ENCODE measurements around the gene RBFOX2.
A peak's percentile ranks its signal among the peaks of the same experiment; 100 is the strongest.
"Not testable (repeated sequence)": the region's sequence is repeated elsewhere in the genome, so short reads cannot be mapped to it uniquely, and the experiment has no call there.

RBFOX2 gene

GRCh38 chr22:36032611-36033010 is 4.0 kb upstream of the RBFOX2 start:
- no peak overlapping the region for H3K4me3 ChIP-seq (ENCODE audit: low read length)
- H3K27me3 ChIP-seq (ENCODE audit: control insufficient read depth, insufficient read depth, low read length): no peaks in the 10 kb centered on the region
- peaks cover 6% of the 10 kb centered on the region for H3K4me1 ChIP-seq (ENCODE audit: control insufficient read depth, insufficient read depth, low read length)
- H3K27ac ChIP-seq (ENCODE audit: low read depth, low read length): no peak overlapping the region
- no peak overlapping the region for H3K9ac ChIP-seq (ENCODE audit: low read length)
- no peaks in the 10 kb centered on the region for H3K36me3 ChIP-seq (ENCODE audit: control insufficient read depth, insufficient read depth, low read length)

GRCh38 chr22:36029406-36029755 is 757 bp upstream of the RBFOX2 start:
- no peaks in the 10 kb centered on the region for H3K27me3 ChIP-seq (ENCODE audit: control insufficient read depth, insufficient read depth, low read length)
- peak overlapping the region; percentile 78 for H3K4me3 ChIP-seq (ENCODE audit: low read length)
- peak overlapping the region; percentile 49 for H3K9ac ChIP-seq (ENCODE audit: low read length)
- H3K27ac ChIP-seq (ENCODE audit: low read depth, low read length): peak overlapping the region; percentile 84
- peaks cover 12% of the 10 kb centered on the region for H3K4me1 ChIP-seq (ENCODE audit: control insufficient read depth, insufficient read depth, low read length)
- H3K36me3 ChIP-seq (ENCODE audit: control insufficient read depth, insufficient read depth, low read length): no peaks in the 10 kb centered on the region

- Histone ChIP-seq H3K4me3 (ENCODE audit: low read length) (peak overlapping the region; percentile 94), H3K27me3 (ENCODE audit: control insufficient read depth, insufficient read depth, low read length) (no peaks in the 10 kb centered on the region), H3K4me1 (ENCODE audit: control insufficient read depth, insufficient read depth, low read length) (peaks cover 20% of the 10 kb centered on the region), H3K27ac (ENCODE audit: low read depth, low read length) (peak overlapping the region; percentile 93), H3K36me3 (ENCODE audit: control insufficient read depth, insufficient read depth, low read length) (no peaks in the 10 kb centered on the region), H3K9ac (ENCODE audit: low read length) (peak overlapping the region; percentile 54)
Measured at GRCh38 chr22:36027935-36028645, 534 bp downstream of the RBFOX2 start.

- peaks cover 25% of the 10 kb centered on the region for H3K4me1 ChIP-seq (ENCODE audit: control insufficient read depth, insufficient read depth, low read length)
- H3K36me3 ChIP-seq (ENCODE audit: control insufficient read depth, insufficient read depth, low read length): no peaks in the 10 kb centered on the region
- no peaks in the 10 kb centered on the region for H3K27me3 ChIP-seq (ENCODE audit: control insufficient read depth, insufficient read depth, low read length)
- H3K27ac ChIP-seq (ENCODE audit: low read depth, low read length): peak overlapping the region; percentile 93
- H3K9ac ChIP-seq (ENCODE audit: low read length): peak overlapping the region; percentile 54
- peak overlapping the region; percentile 94 for H3K4me3 ChIP-seq (ENCODE audit: low read length)
Measured at GRCh38 chr22:36027579-36027934, 1.1 kb downstream of the RBFOX2 start.

- Histone ChIP-seq H3K4me3 (ENCODE audit: low read length) (peak overlapping the region; percentile 94), H3K9ac (ENCODE audit: low read length) (no peak overlapping the region), H3K4me1 (ENCODE audit: control insufficient read depth, insufficient read depth, low read length) (peaks cover 33% of the 10 kb centered on the region), H3K36me3 (ENCODE audit: control insufficient read depth, insufficient read depth, low read length) (no peaks in the 10 kb centered on the region), H3K27ac (ENCODE audit: low read depth, low read length) (peak overlapping the region; percentile 93), H3K27me3 (ENCODE audit: control insufficient read depth, insufficient read depth, low read length) (no peaks in the 10 kb centered on the region)
Measured at GRCh38 chr22:36026741-36027140, 1.9 kb downstream of the RBFOX2 start.

- H3K4me3 ChIP-seq (ENCODE audit: low read length): no peak overlapping the region
- peaks cover 36% of the 10 kb centered on the region for H3K4me1 ChIP-seq (ENCODE audit: control insufficient read depth, insufficient read depth, low read length)
- peak overlapping the region; percentile 83 for H3K27ac ChIP-seq (ENCODE audit: low read depth, low read length)
- H3K36me3 ChIP-seq (ENCODE audit: control insufficient read depth, insufficient read depth, low read length): no peaks in the 10 kb centered on the region
- H3K9ac ChIP-seq (ENCODE audit: low read length): no peak overlapping the region
- no peaks in the 10 kb centered on the region for H3K27me3 ChIP-seq (ENCODE audit: control insufficient read depth, insufficient read depth, low read length)
Measured at GRCh38 chr22:36022697-36023096, 5.9 kb downstream of the RBFOX2 start.

GRCh38 chr22:36022162-36022561 is 6.5 kb downstream of the RBFOX2 start:
- Histone ChIP-seq H3K4me1 (ENCODE audit: control insufficient read depth, insufficient read depth, low read length) (peaks cover 39% of the 10 kb centered on the region), H3K27me3 (ENCODE audit: control insufficient read depth, insufficient read depth, low read length) (no peaks in the 10 kb centered on the region), H3K9ac (ENCODE audit: low read length) (no peak overlapping the region), H3K4me3 (ENCODE audit: low read length) (no peak overlapping the region), H3K27ac (ENCODE audit: low read depth, low read length) (peak overlapping the region; percentile 83), H3K36me3 (ENCODE audit: control insufficient read depth, insufficient read depth, low read length) (no peaks in the 10 kb centered on the region)

- no peak overlapping the region for H3K4me3 ChIP-seq (ENCODE audit: low read length)
- no peaks in the 10 kb centered on the region for H3K36me3 ChIP-seq (ENCODE audit: control insufficient read depth, insufficient read depth, low read length)
- peak overlapping the region; percentile 83 for H3K27ac ChIP-seq (ENCODE audit: low read depth, low read length)
- H3K4me1 ChIP-seq (ENCODE audit: control insufficient read depth, insufficient read depth, low read length): peaks cover 42% of the 10 kb centered on the region
- H3K9ac ChIP-seq (ENCODE audit: low read length): no peak overlapping the region
- no peaks in the 10 kb centered on the region for H3K27me3 ChIP-seq (ENCODE audit: control insufficient read depth, insufficient read depth, low read length)
Measured at GRCh38 chr22:36021606-36022153, 6.9 kb downstream of the RBFOX2 start.

GRCh38 chr22:36020865-36021264 is 7.8 kb downstream of the RBFOX2 start:
- not testable (repeated sequence) for H3K36me3 ChIP-seq (ENCODE audit: control insufficient read depth, insufficient read depth, low read length); H3K27me3 ChIP-seq (ENCODE audit: control insufficient read depth, insufficient read depth, low read length); H3K9ac ChIP-seq (ENCODE audit: low read length); H3K27ac ChIP-seq (ENCODE audit: low read depth, low read length); H3K4me3 ChIP-seq (ENCODE audit: low read length)
- H3K4me1 ChIP-seq (ENCODE audit: control insufficient read depth, insufficient read depth, low read length): peaks cover 44% of the 10 kb centered on the region

GRCh38 chr22:36017651-36018091 is 11.0 kb downstream of the RBFOX2 start:
- H3K9ac ChIP-seq (ENCODE audit: low read length): no peak overlapping the region
- H3K36me3 ChIP-seq (ENCODE audit: control insufficient read depth, insufficient read depth, low read length): no peaks in the 10 kb centered on the region
- no peak overlapping the region for H3K27ac ChIP-seq (ENCODE audit: low read depth, low read length)
- H3K4me3 ChIP-seq (ENCODE audit: low read length): no peak overlapping the region
- peaks cover 41% of the 10 kb centered on the region for H3K4me1 ChIP-seq (ENCODE audit: control insufficient read depth, insufficient read depth, low read length)
- no peaks in the 10 kb centered on the region for H3K27me3 ChIP-seq (ENCODE audit: control insufficient read depth, insufficient read depth, low read length)

- no peak overlapping the region for H3K4me3 ChIP-seq (ENCODE audit: low read length)
Measured at GRCh38 chr22:36016684-36017083, 11.9 kb downstream of the RBFOX2 start.

GRCh38 chr22:36015811-36016529 is 12.7 kb downstream of the RBFOX2 start:
- Histone ChIP-seq H3K27ac (ENCODE audit: low read depth, low read length) (peak overlapping the region; percentile 68), H3K36me3 (ENCODE audit: control insufficient read depth, insufficient read depth, low read length) (no peaks in the 10 kb centered on the region), H3K9ac (ENCODE audit: low read length) (no peak overlapping the region), H3K4me3 (ENCODE audit: low read length) (no peak overlapping the region), H3K27me3 (ENCODE audit: control insufficient read depth, insufficient read depth, low read length) (no peaks in the 10 kb centered on the region), H3K4me1 (ENCODE audit: control insufficient read depth, insufficient read depth, low read length) (peaks cover 39% of the 10 kb centered on the region)

More at GRCh38 chr22:36016684-36017083, 11.9 kb downstream of the RBFOX2 start:
- no peaks in the 10 kb centered on the region for H3K27me3 ChIP-seq (ENCODE audit: control insufficient read depth, insufficient read depth, low read length)
- H3K36me3 ChIP-seq (ENCODE audit: control insufficient read depth, insufficient read depth, low read length): no peaks in the 10 kb centered on the region
- H3K9ac ChIP-seq (ENCODE audit: low read length): no peak overlapping the region
- H3K4me1 ChIP-seq (ENCODE audit: control insufficient read depth, insufficient read depth, low read length): peaks cover 37% of the 10 kb centered on the region
- peak overlapping the region; percentile 68 for H3K27ac ChIP-seq (ENCODE audit: low read depth, low read length)
